Activated CD8-positive, alpha-beta memory T cell treated with anti-CD3 and anti-CD28 coated beads, Interleukin-2, amount 50 U/mL, for 1 hour (primary cell): ENCODE measurements around the gene SLC20A1.
"Not testable (repeated sequence)": the region's sequence is repeated elsewhere in the genome, so short reads cannot be mapped to it uniquely, and the experiment has no call there.

ENCODE experiments used
- DNase-seq: peaks from one replicate; pipeline ENCODE4 v3.0.0-alpha.2; 2020; ENCODE audit errors: extremely low read depth

The SLC20A1 gene

DNA sequence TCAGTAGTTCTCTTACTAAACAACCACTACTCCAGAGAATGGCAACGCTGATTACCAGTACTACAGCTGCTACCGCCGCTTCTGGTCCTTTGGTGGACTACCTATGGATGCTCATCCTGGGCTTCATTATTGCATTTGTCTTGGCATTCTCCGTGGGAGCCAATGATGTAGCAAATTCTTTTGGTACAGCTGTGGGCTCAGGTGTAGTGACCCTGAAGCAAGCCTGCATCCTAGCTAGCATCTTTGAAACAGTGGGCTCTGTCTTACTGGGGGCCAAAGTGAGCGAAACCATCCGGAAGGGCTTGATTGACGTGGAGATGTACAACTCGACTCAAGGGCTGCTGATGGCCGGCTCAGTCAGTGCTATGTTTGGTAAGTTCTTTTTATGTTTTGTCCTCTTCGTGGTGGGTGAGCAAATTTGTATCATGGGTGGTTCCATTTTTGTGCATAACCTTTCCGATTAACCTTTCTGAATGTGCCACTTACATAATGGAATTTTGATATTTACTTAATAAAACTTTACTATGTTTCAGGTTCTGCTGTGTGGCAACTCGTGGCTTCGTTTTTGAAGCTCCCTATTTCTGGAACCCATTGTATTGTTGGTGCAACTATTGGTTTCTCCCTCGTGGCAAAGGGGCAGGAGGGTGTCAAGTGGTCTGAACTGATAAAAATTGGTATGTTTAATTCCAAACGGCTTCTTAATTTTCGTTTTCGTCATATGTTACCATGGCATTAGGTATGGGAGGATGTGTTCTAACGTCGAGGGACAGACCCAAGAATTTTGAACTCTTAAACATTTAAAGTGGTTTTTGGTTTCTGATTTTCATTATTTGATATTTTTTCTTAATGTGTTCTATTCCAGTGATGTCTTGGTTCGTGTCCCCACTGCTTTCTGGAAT, 1.3 kb downstream of the SLC20A1 start:
- DNase-seq, result no peak

GRCh38 chr2:112648081-112648480, 2.3 kb downstream of the SLC20A1 start:
- DNase-seq, result no peak

GRCh38 chr2:112656679-112657078, 10.9 kb downstream of the SLC20A1 start:
- DNase-seq, result no peak

DNA sequence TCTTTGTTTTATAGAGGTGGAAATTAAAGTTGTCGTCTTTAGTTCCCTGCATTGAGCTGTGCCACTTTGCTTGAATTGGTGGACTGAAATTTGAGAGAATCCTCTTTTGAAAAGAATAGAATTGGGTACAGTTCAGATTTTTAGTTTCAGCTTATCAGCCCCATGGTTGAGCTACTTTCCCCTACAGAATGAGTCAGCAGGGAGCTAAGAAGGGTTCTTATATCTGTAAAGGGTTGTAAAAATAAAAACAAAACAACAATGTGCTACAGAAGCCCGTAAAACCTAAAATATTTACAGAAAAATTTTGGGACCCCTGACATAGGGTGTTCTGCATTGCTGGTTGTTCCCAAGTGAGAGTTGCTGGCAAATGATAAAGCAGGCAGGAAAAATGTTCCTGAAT, 12.6 kb downstream of the SLC20A1 start:
- no peak for DNase-seq

- DNase-seq, result no peak
Observed at GRCh38 chr2:112658839-112659667, 13.3 kb downstream of the SLC20A1 start.

DNA sequence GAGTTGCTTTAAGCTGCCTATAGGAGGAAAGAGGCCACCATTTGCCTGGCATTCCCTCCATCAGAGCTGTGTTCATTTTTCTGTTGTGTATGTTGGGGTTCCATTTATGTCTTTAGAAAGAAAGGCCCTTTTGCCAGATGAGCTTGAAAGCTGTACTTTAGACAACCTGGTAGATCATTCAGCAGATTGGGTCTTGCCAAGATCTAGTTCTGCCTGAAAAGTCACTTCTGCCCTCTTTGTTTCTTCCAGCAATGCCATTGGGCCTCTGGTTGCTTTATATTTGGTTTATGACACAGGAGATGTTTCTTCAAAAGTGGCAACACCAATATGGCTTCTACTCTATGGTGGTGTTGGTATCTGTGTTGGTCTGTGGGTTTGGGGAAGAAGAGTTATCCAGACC, 14.4 kb downstream of the SLC20A1 start:
- no peak for DNase-seq

DNA sequence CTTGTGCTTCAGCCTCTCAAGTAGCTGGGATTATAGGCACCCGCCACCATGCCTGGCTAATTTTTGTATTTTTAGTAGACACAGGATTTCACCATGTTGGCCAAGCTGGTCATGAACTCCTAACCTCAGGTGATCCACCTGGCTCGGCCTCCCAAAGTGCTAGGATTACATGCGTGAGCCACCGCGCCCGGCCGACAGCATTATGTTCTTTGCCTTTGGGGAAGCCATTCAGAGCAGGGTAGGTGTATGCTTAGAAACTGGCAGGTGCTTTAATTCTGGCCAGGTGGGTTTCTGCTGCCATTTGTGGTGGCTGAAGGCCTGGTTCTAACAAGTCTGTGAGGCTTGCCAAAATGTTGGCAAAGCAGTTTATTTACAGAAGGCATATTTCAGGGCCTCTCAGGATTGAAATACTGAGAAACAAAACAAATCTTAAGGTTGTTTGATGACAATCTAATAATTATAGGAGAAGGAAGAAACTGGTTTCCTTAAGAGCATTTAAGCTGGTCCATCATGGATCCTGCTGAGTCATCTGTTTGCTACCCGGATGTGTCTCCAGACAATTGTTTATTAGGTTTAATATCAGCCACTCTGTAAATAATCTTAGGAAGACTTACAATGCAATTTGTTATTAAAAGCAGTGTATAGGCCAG, 16.0 kb downstream of the SLC20A1 start:
- no peak for DNase-seq

DNA sequence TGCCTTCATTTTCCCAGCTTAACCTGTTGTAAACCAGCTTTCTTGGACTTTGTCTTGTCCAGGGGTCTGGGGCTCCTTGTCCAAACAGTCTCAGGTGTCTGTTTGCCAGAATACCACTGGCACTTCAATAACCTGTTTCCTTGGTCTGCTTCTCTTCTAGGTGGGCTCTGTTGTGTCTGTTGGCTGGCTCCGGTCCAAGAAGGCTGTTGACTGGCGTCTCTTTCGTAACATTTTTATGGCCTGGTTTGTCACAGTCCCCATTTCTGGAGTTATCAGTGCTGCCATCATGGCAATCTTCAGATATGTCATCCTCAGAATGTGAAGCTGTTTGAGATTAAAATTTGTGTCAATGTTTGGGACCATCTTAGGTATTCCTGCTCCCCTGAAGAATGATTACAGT, 17.0 kb downstream of the SLC20A1 start:
- no peak for DNase-seq

DNA sequence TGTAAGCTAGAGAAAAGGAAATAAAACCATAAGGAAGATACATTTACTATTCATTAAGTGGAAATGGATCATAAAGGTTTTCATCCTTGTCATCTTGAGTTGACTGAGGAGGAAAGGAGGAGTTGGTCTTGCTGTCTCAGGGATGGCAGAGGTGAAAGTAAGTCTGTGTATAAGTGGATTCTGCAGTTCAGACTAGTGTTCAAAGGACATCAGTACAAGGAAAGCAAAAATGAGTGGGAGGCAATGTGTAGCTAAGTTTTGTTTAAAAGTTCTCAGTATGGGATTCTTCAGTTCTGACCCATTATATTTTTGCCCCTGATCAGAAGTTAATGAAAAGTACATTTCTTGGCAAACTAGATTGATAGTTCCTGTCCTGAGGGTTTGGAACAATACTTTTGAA, 18.9 kb downstream of the SLC20A1 start:
- no peak for DNase-seq

- no peak for DNase-seq
Observed at GRCh38 chr2:112665113-112665780, 19.5 kb downstream of the SLC20A1 start.

- DNase-seq, result no peak
Observed at GRCh38 chr2:112666761-112667122, 21.0 kb downstream of the SLC20A1 start.

DNA sequence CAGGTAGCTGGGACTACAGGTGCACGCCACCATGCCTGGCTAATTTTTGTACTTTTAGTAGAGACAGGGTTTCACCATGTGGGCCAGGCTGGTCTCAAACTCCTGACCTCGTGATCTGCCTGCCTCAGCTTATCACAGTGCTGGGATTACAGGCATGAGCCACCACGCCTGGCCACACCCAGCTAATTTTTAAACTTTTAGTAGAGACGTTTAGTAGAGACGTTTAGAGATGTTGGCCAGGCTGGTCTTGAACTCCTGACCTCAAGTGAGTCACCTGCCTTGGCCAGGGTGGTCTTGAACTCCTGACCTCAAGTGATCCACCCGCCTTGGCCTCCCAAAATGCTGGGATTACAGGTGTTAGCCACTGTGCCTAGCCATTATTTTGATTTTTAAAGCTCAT, 21.8 kb downstream of the SLC20A1 start:
- not testable (repeated sequence) for DNase-seq

GRCh38 chr2:112669667-112670066, 23.9 kb downstream of the SLC20A1 start:
- DNase-seq, result no peak

GRCh38 chr2:112670252-112671022, 24.7 kb downstream of the SLC20A1 start:
- DNase-seq, result no peak

DNA sequence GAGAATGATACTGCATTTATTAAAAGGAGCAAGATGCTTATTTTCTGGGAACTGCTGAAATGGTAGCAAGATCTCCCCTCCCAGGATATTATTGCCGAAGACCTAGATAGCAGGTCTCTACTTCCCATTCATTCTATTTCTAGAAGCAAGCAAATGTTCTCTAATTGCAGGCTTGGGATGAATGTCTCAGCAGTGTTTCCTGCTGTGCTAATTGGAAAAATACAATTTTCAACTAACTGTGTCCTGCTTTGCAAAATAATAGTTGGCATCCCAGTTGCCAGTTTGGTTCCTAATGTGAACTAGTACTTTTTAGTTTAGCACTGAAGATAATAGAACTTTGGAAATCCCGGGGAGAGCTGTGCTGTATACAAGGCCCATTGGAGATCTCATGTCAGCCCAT, 26.1 kb downstream of the SLC20A1 start:
- DNase-seq, result no peak

DNA sequence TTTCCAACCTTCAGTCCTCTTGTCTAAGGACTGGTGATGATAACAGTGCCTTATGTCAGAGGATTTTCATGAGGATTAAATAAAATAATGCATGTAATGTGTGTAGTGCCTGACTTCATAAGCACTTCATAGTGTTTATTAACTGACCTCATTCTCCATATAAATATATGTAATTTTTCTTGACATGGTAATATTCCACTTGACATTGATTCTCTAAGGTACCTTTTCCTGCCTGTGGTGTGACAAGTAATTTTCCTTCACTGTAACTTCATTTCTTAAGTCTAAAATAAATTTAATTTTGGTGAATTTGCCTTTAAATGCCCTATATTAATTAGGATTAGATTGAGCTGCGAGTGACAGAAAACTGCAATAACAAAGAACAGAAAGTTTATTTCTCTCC, 27.3 kb downstream of the SLC20A1 start:
- DNase-seq, result no peak

- no peak for DNase-seq
Observed at GRCh38 chr2:112674229-112674628, 28.5 kb downstream of the SLC20A1 start.

GRCh38 chr2:112679484-112679883, 33.7 kb downstream of the SLC20A1 start:
- DNase-seq, result no peak

GRCh38 chr2:112680666-112681101, 34.9 kb downstream of the SLC20A1 start:
- no peak for DNase-seq

DNA sequence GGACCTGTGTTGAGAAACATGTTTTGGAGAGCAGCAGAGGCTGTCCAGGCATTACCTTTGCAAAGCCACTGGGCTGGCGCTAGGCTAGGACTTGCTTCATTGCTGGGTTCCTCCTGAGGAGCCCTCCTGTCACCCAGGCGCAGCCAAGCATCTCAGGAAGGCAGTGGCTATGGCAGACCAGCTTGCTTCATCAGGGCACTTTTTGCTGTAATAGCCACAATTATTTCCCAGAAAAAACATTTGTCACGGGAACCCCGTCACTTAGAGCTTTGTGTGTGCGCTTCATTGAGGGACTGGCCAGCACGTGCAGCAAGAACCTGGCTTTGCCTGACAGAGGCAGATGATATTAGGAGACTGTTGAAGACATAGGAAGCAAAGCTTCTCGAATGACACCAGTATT, 36.4 kb downstream of the SLC20A1 start:
- DNase-seq, result no peak
